K562 (cell line): ENCODE measurements around the gene HIVEP3. TPM values are rescaled to one million over a fixed set of nuclear protein-coding genes. Genes with fewer than 3 reads are reported as not detected.

Source experiments
- DMBX1 ChIP-seq: fragments of 250-450 bp; sonication (Bioruptor Pico); IDR thresholded peaks from 2 replicates; pipeline ENCODE4 v1.8.0; 2022; ENCODE audit warnings: inconsistent platforms, mild to moderate bottlenecking, moderate library complexity, borderline replicate concordance
- E2F5 ChIP-seq: sonication (generic); formaldehyde crosslinking; IDR thresholded peaks from 2 replicates; pipeline ENCODE4 v1.8.0; 2022; ENCODE audit warnings: mild to moderate bottlenecking, missing genetic modification reagents
- FIP1L1 ChIP-seq: fragments of 200-400 bp; formaldehyde crosslinking; IDR thresholded peaks from 2 replicates; pipeline ENCODE4 v1.6.1; 2018; ENCODE audit warnings: mild to moderate bottlenecking, low read depth, low read length; ENCODE audit not compliant: poor library complexity, severe bottlenecking
- FOXA3 ChIP-seq, 2 experiments: fragments of 450-650 bp in 1 of 2; sonication (generic) in 1 of 2; formaldehyde crosslinking; IDR thresholded peaks in 1 of 2; conservative IDR thresholded peaks in 1 of 2; 2 replicates each; pipeline versions ENCODE4 v1.4.0 to v1.8.0; 2020 to 2022; ENCODE audit warnings: mild to moderate bottlenecking in 2 of 2, missing genetic modification reagents in 1 of 2
- GATAD2A ChIP-seq: fragments of 450-650 bp; IDR thresholded peaks from 2 replicates; pipeline ENCODE4 v1.6.1; 2017
- HLTF ChIP-seq: fragments of 450-650 bp; IDR thresholded peaks from 2 replicates; pipeline ENCODE4 v1.6.1; 2016
- MEF2A ChIP-seq: IDR thresholded peaks from 2 replicates; pipeline ENCODE4 v1.6.1; 2011; ENCODE audit warnings: low read depth, mild to moderate bottlenecking, low read length, moderate library complexity; ENCODE audit not compliant: control insufficient read depth
- MXD1 ChIP-seq: fragments of 250-450 bp; sonication (Bioruptor Pico); IDR thresholded peaks from 2 replicates; pipeline ENCODE4 v1.8.0; 2021; ENCODE audit warnings: borderline replicate concordance, mild to moderate bottlenecking, moderate library complexity; ENCODE audit not compliant: poor library complexity, severe bottlenecking
- NFATC3 ChIP-seq: fragments of 450-650 bp; IDR thresholded peaks from 2 replicates; pipeline ENCODE4 v1.6.1; 2017; ENCODE audit warnings: mild to moderate bottlenecking
- RBBP5 ChIP-seq: fragments of 200-600 bp; sonication (generic); IDR thresholded peaks from 2 replicates; pipeline ENCODE4 v1.6.1; 2012; ENCODE audit warnings: borderline replicate concordance, mild to moderate bottlenecking, low read length, control low read depth, inconsistent platforms; ENCODE audit not compliant: insufficient read depth, poor library complexity, severe bottlenecking
- TAF1 ChIP-seq: IDR thresholded peaks from 2 replicates; pipeline ENCODE4 v1.6.1; 2011; ENCODE audit warnings: mild to moderate bottlenecking, low read length, moderate library complexity; ENCODE audit not compliant: insufficient read depth, control insufficient read depth, severe bottlenecking; ENCODE audit errors: extremely low read depth
- TBP ChIP-seq: optimal IDR thresholded peaks from 2 replicates; pipeline ENCODE3; 2011; ENCODE audit warnings: low read depth, low read length, improper control_type of control experiment
- ZNF282 ChIP-seq: sonication (generic); formaldehyde crosslinking; IDR thresholded peaks from 2 replicates; pipeline ENCODE4 v1.8.1; 2023; ENCODE audit warnings: missing genetic modification reagents
- polyA plus RNA-seq, 8 experiments: library from polyadenylated mRNA; depleted of rRNA in 4 of 8; stranded (reverse) in 5 of 8; unstranded in 3 of 8; fragments of >200 nt; fragmentation: Nextera tagmentation in 2 of 8; fragmentation: Illumina TruSeq in 1 of 8; extraction: Ambion mirVana in 2 of 8; extraction: Trizol in 1 of 8; gene quantifications; 2 replicates each; pipeline versions ENCODE4 v1.2.1 to v1.2.3, GENCODE V29; 2011 to 2014; ENCODE audit warnings: inconsistent platforms in 1 of 8, missing spikeins in 1 of 8
- total RNA-seq, 7 experiments: library from RNA; depleted of rRNA in 6 of 7; stranded (reverse); fragments of >200 nt in 6 of 7; fragmentation: Illumina TruSeq in 2 of 7; extraction: Trizol in 2 of 7; gene quantifications; 2 replicates each; pipeline versions ENCODE4 v1.2.1 to v1.2.3, GENCODE V29; 2011 to 2021; ENCODE audit warnings: low replicate concordance in 1 of 7
- TF ChIP-seq, protein P1 (sequence below): fragments of 250-450 bp; sonication (Bioruptor Pico); IDR thresholded peaks from 2 replicates; pipeline ENCODE4 v1.4.0; 2020; ENCODE audit warnings: borderline replicate concordance

HIVEP3 gene
- total and polyA plus RNA-seq, 9 of the 15 experiments (the other 6 are each of a cell fraction or from before 2014, with no cell fraction given), result 0.09 to 0.58 (median 0.34) TPM; not detected in 1

DNA sequence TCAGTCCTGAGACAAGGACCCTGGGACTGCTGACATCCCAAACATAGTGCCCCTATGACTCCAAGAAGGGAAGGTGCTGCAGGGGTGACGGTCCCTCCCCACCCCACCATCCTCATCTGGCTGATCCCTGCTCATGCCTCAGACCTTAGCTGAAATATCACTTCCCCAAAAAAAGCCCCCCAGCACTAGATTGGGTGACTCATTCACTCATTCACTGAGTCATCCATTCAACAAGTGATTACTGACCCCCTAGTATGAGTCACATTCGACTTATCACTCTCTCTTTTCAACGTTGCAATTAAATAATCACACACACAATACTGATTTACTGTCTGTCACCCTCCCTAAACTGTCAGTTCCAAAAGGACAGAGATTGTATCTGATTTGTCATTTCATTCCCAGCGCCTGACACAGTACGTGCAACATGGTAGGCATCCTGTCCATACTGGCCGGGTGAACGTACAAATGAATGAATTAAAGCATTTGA is 48.6 kb downstream of the HIVEP3 start (continued):
- TF ChIP-seq MEF2A, result no peak
- no peak for TF ChIP-seq FIP1L1
- no peak for TF ChIP-seq FOXA3 (CRISPR knock-in tag; conservative IDR thresholded peaks at IDR 0.05 in 1 of 2, IDR thresholded peaks at IDR 0.05 in 1 of 2)
- TF ChIP-seq MXD1 (CRISPR knock-in tag), result no peak
- no peak for TF ChIP-seq ZNF282 (CRISPR knock-in tag)
- no peak for TF ChIP-seq E2F5 (CRISPR knock-in tag)
- TF ChIP-seq NFATC3, result no peak
- TF ChIP-seq HLTF, result no peak
- TF ChIP-seq RBBP5, result no peak
- no peak for TF ChIP-seq GATAD2A
- TF ChIP-seq, protein P1, sequence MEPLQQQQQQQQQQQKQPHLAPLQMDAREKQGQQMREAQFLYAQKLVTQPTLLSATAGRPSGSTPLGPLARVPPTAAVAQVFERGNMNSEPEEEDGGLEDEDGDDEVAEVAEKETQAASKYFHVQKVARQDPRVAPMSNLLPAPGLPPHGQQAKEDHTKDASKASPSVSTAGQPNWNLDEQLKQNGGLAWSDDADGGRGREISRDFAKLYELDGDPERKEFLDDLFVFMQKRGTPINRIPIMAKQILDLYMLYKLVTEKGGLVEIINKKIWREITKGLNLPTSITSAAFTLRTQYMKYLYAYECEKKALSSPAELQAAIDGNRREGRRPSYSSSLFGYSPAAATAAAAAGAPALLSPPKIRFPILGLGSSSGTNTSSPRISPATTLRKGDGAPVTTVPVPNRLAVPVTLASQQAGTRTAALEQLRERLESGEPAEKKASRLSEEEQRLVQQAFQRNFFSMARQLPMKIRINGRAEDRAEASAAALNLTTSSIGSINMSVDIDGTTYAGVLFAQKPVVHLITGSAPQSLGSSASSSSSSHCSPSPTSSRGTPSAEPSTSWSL (CRISPR knock-in tag), result no peak
- no peak for TF ChIP-seq TAF1
- no peak for TF ChIP-seq DMBX1 (CRISPR knock-in tag)
- TF ChIP-seq TBP, result no peak
